Stimulated activated CD4-positive, alpha-beta T cell treated with anti-CD3 and anti-CD28 coated beads, Interleukin-15, amount 100 ng/mL, for 24 hours (primary cell): ENCODE measurements around the gene ARMC2.
A peak's percentile ranks its signal among the peaks of the same experiment; 100 is the strongest.
"Not testable (repeated sequence)": the region's sequence is repeated elsewhere in the genome, so short reads cannot be mapped to it uniquely, and the experiment has no call there.

Experiments
- DNase-seq: peaks from one replicate; pipeline ENCODE4 v3.0.0-alpha.2; 2020

The ARMC2 gene

GRCh38 chr6:108836061-108836460 is 12.2 kb upstream of the ARMC2 start:
- no peak for DNase-seq

DNA sequence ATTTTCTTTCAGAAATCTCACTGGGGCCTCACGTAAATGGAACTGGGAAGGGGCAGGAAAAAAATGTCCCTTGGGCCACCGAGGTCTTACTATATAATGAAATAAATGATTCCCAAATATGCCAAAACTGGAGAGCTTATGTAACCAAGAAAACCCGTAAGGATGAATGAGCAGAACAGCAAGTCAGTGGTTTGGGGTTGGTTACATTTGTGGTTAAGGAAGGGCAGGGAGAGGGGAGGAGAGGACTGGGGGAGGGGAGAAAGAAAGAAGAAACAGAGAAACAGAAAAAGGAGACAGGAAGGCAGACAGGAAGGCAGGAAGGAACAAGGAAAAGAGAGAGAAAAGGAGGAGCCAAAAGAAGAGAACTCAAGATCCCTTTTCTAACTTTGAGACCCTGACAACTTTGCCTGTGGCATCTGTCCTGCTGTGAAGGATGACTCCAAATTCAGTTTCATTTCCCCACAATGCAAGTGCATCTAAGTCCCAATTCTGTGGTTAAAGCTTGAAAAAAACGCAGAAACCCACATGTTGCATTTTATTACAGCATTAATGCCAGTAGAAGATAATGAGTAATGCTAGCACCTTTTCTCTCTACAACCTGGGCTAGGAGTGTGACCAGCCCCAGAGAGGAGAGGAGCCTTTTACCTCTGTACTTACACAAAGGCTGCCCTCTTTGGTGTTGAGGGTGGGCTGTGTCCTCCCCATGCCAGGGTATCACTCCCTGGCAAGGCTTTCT is 10.8 kb upstream of the ARMC2 start:
- DNase-seq: no peak

GRCh38 chr6:108838101-108838717 is 10.0 kb upstream of the ARMC2 start:
- DNase-seq: no peak

- no peak for DNase-seq
Measured at GRCh38 chr6:108839083-108839642, 9.1 kb upstream of the ARMC2 start.

GRCh38 chr6:108840919-108841318 is 7.3 kb upstream of the ARMC2 start:
- no peak for DNase-seq

DNA sequence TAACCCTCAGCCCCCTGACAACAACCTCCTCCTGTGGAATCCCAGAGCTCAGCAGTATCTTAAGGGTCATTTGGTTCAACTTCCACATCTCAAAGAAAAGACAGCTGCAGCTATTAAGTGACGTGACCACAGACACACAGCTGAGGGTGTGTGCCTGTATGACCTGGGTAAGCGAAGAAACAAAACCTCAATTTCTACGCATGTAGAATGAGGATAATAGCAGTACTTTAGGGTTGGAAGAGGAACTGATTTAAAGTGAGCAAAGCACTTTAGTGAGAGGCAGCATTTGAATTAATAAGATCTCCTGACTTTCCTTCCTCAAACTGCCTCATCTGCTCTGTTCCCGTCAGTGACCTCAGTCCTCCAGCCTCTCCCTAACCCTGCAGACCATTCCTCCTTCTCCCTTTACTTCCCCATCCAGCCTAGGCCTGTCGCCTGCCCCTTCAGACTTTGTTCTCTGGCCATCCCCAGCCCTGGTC is 6.8 kb upstream of the ARMC2 start:
- no peak for DNase-seq

DNA sequence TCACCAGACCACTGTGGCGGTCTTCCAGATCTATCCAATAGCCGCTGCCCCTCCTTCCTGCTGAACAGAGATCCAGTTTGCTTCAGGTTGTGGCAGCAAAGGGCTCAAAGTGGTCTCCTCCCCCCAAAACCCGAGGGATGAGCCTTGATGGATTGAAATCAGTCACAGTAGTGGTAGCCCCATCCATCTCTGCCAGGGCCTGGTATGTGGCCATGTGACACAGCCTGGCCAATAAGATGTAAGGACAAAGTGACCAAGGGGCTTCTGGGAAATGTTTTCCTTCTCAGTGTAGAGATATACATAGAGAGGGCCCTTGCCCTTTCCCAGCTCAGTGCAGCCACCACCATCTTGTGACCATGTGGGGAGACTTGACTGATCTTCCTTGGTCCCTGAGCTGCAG is 4.1 kb upstream of the ARMC2 start:
- DNase-seq: no peak

- no peak for DNase-seq
Measured at GRCh38 chr6:108845145-108845544, 3.1 kb upstream of the ARMC2 start.

DNA sequence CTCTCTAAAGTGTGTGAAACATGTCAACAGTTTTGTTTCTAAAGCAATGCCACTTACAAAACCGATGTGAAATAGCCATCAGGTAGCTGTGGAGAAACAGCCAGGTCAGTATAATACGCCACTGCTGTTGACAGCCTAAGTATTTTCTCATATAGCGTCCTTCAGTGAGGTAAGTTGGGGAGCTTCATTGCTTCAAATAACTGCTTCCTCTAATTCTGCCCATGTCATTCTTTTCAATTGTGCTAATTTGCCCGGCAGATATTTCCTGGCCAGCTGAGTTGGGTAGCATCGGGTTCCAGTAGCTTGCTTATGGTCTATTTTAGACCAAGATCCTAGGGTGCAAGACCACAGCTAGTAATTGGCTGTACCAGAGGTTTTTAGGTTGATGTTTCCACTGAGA is 2.1 kb upstream of the ARMC2 start:
- no peak for DNase-seq

GRCh38 chr6:108846628-108847027 is 1.6 kb upstream of the ARMC2 start:
- DNase-seq: no peak

GRCh38 chr6:108847738-108848115 is 495 bp upstream of the ARMC2 start:
- DNase-seq: no peak

DNA sequence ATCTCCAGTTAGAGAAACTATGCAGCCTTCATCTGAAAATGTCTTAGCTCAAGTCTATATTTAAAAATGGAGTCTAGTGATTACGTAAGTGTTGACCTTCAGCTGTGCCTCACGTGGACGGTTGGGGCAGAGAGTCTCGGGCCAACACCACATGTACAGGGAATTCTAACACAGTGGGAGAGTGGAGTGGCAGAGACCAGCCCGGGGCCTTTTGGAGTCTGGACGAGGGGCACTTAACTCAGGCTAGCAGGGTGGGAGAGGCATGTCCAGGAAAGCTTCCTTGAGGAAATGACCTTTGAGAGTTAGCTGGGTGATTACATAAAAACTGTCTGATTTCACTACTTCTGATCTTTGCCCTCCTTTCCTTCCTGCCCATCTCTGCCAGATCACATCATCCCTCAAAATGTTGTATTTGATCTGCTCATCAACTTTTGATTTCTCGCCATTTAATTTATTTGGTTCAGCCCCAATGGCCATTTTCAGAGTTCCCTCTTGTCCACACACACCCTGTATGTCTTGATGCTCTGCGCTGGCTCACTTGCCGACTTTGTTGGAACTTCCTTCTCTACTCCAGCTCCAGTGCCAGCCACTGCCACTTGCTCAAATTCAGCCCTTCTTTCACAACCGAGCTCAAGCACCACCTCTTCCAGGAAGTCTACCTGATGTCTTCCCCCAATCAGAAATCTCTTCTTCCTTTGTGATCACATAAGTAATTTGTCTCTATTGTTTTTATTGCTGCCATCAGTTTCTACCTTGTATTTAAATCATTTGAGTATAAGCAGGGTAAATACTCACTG is 2.6 kb downstream of the ARMC2 start:
- DNase-seq: no peak

GRCh38 chr6:108851756-108852155 is 3.5 kb downstream of the ARMC2 start:
- no peak for DNase-seq

DNA sequence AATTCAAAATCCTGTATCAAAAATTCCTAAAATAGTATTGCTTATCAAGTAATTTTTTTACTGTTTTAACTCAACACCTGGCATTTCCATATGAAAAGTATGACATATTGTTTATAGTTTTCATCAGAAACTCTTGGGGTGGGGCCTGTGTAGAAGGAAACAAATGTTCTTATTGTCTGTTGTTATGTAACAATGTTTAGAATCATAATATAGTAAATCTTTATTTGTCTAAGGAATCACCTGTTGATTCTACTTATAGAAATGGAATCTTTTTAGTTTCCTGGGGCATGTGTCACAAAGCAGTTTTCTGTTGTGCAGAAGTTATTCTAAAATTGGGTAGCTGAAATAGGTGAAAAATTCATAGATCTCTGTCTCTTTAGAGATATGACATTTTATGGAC is 4.9 kb downstream of the ARMC2 start:
- DNase-seq: no peak

GRCh38 chr6:108862479-108863191 is 14.4 kb downstream of the ARMC2 start:
- no peak for DNase-seq

DNA sequence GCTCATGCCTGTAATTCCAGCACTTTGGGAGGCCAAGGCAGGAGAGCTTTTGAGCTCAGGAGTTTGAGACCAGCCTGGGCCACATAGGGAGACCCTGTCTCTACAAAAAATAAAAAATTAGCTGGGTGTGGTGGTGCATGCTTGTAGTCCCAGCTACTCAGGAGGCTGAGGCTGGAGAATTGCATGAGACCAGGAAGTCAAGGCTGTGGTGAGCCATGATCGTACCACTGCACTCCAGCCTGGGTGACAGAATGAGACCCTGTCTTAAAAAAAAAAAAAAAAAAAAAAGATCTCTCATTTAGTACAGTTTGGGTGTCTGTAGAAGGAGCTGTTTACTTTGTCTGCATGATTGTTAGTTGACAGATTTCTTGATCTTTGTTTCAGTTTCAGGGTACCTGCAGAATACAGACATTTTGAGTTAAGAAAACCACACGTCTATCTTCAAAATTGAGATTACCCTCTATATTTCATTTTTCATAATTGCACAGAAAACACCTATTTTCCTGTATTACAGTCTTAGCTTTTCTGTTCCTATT is 17.6 kb downstream of the ARMC2 start:
- DNase-seq: not testable (repeated sequence)

DNA sequence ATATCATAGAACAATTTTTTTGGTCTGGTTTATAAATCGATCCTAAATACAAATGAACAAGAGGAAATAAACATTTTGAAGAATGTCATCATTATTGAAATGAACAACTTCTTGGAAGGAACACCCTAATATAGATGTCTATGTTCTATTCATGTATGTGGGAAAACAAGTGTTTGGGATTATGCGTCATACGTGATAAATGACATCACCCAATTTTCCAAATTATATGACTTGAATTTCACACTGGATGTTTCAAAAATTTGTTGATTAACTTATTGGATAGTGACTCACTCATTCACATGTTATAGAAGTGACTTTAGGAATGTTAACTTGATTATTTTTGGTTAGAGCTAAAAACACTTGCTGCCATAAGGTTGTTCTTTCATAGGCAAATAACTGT is 18.6 kb downstream of the ARMC2 start:
- no peak for DNase-seq

DNA sequence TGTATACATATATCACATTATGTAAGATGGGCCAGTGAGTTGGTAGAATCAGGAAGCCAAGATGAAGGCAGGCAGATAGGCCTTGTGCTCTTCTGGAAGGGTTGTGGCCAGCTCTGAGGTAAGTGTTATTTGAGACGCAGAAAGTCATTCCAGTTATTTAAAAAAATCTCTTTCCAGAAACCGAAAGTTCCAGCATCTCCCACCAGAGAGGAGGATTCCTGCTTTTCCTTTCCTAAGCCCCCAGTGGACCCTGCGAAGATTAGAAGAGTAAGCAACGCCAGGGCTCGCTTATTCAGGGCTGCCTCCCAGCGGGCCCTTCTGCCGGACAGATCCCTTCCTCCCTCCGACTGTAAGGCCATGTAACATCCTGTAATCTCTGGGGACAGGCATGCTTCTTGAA is 20.4 kb downstream of the ARMC2 start:
- DNase-seq: no peak

DNA sequence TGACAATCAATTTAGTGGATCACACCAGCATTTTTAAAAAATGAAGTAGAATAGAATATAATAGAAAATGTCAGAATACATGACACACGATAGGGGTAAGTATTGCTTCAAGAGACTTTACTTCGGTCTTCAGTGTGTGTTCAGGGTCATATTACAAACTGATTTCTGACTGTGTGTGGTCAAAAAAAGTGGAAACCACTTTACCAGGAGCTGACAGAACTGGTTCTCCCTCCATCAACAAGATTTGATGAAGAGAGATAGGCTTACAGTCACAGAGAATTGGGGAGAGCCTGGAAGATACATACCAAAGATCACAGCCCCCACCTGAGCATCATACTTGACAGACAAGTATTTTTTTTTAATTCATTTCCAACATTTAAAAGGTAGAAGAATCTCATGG is 21.7 kb downstream of the ARMC2 start:
- DNase-seq: no peak

DNA sequence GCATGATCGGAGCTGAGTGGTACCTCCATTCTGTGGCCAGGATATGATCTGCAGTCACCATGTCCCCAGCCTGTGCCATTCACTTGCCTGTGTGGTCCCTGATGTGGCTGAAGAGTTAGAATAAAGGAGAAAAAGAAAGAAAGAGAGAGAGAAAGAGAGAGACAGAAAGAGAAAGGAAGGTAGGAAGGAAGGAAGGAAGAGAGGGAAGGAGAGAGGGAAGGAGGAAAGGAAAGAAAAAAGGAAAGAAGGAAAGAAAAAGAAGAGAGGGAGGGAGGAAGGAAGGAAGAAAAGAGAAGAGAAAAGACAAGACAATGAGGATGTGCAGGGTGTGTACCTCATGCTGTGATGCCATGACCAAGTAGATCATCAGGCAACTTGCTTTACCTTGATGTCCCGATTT is 22.1 kb downstream of the ARMC2 start:
- DNase-seq: no peak

GRCh38 chr6:108872141-108872557 is 23.9 kb downstream of the ARMC2 start:
- peak; percentile 18 for DNase-seq

GRCh38 chr6:108872575-108872974 is 24.4 kb downstream of the ARMC2 start:
- DNase-seq: no peak

- DNase-seq: no peak
Measured at GRCh38 chr6:108873251-108873650, 25.0 kb downstream of the ARMC2 start.
